Head of caudate nucleus (tissue), 42 donors: ENCODE results near the gene SEPTIN14.
A peak's percentile ranks its signal among the peaks of the same experiment; 100 is the strongest.
"Not testable (repeated sequence)": the region's sequence is repeated elsewhere in the genome, so short reads cannot be mapped to it uniquely, and the experiment has no call there.

ENCODE experiments used
- DNase-seq, 42 donors: peaks; one replicate each; pipeline versions ENCODE4 v3.0.0 to v3.0.0-alpha.2; 2020 to 2021; ENCODE audit warnings: mixed read lengths in 7 of 42
- intact Hi-C: fragments of 100-400 bp; cut with DNase I; formaldehyde crosslinking; loops from one replicate; pipeline ENCODE4 v1.15.0; 2022

SEPTIN14 gene

GRCh38 chr7:55862652-55863051 is at the start of gene SEPTIN14:
SEPTIN14 (minus strand) TSS chr7:55862752; CDS start chr7:55861996, 756 bp downstream.
- intact Hi-C loops, DNase-seq: not testable (repeated sequence)

GRCh38 chr7:55903985-55904759 is 41.6 kb upstream of the SEPTIN14 start:
- intact Hi-C loops, result no loop called here
- no peak for DNase-seq

- DNase-seq, intact Hi-C loops: not testable (repeated sequence)
Measured at GRCh38 chr7:55901059-55901458, 38.5 kb upstream of the SEPTIN14 start.

GRCh38 chr7:55898287-55898686 is 35.7 kb upstream of the SEPTIN14 start:
- no peak for DNase-seq
- intact Hi-C loops, result no loop called here

GRCh38 chr7:55895021-55895420 is 32.5 kb upstream of the SEPTIN14 start:
- intact Hi-C loops, result no loop called here
- DNase-seq, result no peak

- intact Hi-C loops, result loop anchor here (5.0 kb wide), 1 partner anchor 68 kb away; the partner anchor contains the start of gene NIPSNAP2
- no peak for DNase-seq
Measured at GRCh38 chr7:55893940-55894339, 31.4 kb upstream of the SEPTIN14 start.

- intact Hi-C loops, DNase-seq: not testable (repeated sequence)
Measured at GRCh38 chr7:55888378-55888777, 25.8 kb upstream of the SEPTIN14 start.

- peak in 4 of 42 donors; percentile 9 to 37 (median 22) for DNase-seq
- intact Hi-C loops, result no loop called here
Measured at GRCh38 chr7:55887821-55888247, 25.3 kb upstream of the SEPTIN14 start.

- no peak for DNase-seq
- intact Hi-C loops, result no loop called here
Measured at GRCh38 chr7:55884321-55884720, 21.8 kb upstream of the SEPTIN14 start.

GRCh38 chr7:55878691-55879090 is 16.1 kb upstream of the SEPTIN14 start:
- intact Hi-C loops, result no loop called here
- no peak for DNase-seq

- DNase-seq, result no peak
- intact Hi-C loops, result no loop called here
Measured at GRCh38 chr7:55877308-55877707, 14.8 kb upstream of the SEPTIN14 start.

- no peak for DNase-seq
- intact Hi-C loops, result no loop called here
Measured at GRCh38 chr7:55873765-55874164, 11.2 kb upstream of the SEPTIN14 start.

GRCh38 chr7:55871932-55872485 is 9.5 kb upstream of the SEPTIN14 start:
- intact Hi-C loops, result no loop called here
- DNase-seq, result no peak

GRCh38 chr7:55868989-55869388 is 6.4 kb upstream of the SEPTIN14 start:
- intact Hi-C loops, DNase-seq: not testable (repeated sequence)

- intact Hi-C loops, DNase-seq: not testable (repeated sequence)
Measured at GRCh38 chr7:55845164-55845563, 17.4 kb downstream of the SEPTIN14 start.

GRCh38 chr7:55838595-55838994 is 24.0 kb downstream of the SEPTIN14 start:
- no peak for DNase-seq
- intact Hi-C loops, result no loop called here

- no peak for DNase-seq
- intact Hi-C loops, result no loop called here
Measured at GRCh38 chr7:55827577-55827976, 35.0 kb downstream of the SEPTIN14 start.

GRCh38 chr7:55818686-55819085 is 43.9 kb downstream of the SEPTIN14 start:
- intact Hi-C loops, result no loop called here

GRCh38 chr7:55797260-55797659 is 65.3 kb downstream of the SEPTIN14 start:
- intact Hi-C loops, DNase-seq: not testable (repeated sequence)

More at GRCh38 chr7:55818686-55819085, 43.9 kb downstream of the SEPTIN14 start:
- no peak for DNase-seq

GRCh38 chr7:55794527-55794926 is 68.0 kb downstream of the SEPTIN14 start:
- intact Hi-C loops, result no loop called here
- no peak for DNase-seq

GRCh38 chr7:55792048-55792447 is 70.5 kb downstream of the SEPTIN14 start:
- DNase-seq, result no peak

More at GRCh38 chr7:55792048-55792447, 70.5 kb downstream of the SEPTIN14 start:
- intact Hi-C loops, result no loop called here
